Lung (tissue), 12 donors: Measurements from ENCODE around the gene CYBA. TPM values are rescaled to one million over a fixed set of nuclear protein-coding genes. Genes with fewer than 3 reads are reported as not detected.
A peak's percentile ranks its signal among the peaks of the same experiment; 100 is the strongest.

Experiments
- ATAC-seq: fragments of 200-7000 bp; cut with Tn5 transposase; one replicate; pipeline ENCODE4 v1.9.1; 2020; ENCODE audit warnings: moderate number of reproducible peaks; ENCODE audit not compliant: insufficient read depth, low FRiP score
- DNase-seq, 3 donors: peaks; one replicate each; pipeline ENCODE4 v3.0.0-alpha.2; 2013 to 2017
- H3K27ac ChIP-seq, 2 donors: one replicate each; pipeline ENCODE4 v1.5.1; 2013; ENCODE audit warnings: mild to moderate bottlenecking in 2 of 2, moderate library complexity in 2 of 2, control low read depth in 1 of 2, inconsistent platforms in 1 of 2, low read depth in 1 of 2, low read length in 1 of 2
- H3K27me3 ChIP-seq, 3 donors: one replicate each; pipeline ENCODE4 v1.5.1; 2013; ENCODE audit warnings: low read length in 2 of 3; ENCODE audit not compliant: control insufficient read depth in 3 of 3, insufficient read depth in 3 of 3
- H3K36me3 ChIP-seq, 4 donors: one replicate each; pipeline ENCODE4 v1.5.1; 2013; ENCODE audit warnings: low read length in 4 of 4, mild to moderate bottlenecking in 1 of 4, moderate library complexity in 1 of 4; ENCODE audit not compliant: control insufficient read depth in 4 of 4, insufficient read depth in 4 of 4
- H3K4me1 ChIP-seq, 5 donors: one replicate each; pipeline ENCODE4 v1.5.1; 2013; ENCODE audit warnings: low read length in 5 of 5, mild to moderate bottlenecking in 2 of 5, moderate library complexity in 1 of 5; ENCODE audit not compliant: control insufficient read depth in 5 of 5, insufficient read depth in 5 of 5
- H3K4me3 ChIP-seq: one replicate; pipeline ENCODE4 v1.5.1; 2013; ENCODE audit warnings: mild to moderate bottlenecking, control low read depth, moderate library complexity
- H3K9ac ChIP-seq, 2 donors: one replicate each; pipeline ENCODE4 v1.5.1; 2013; ENCODE audit warnings: low read length in 2 of 2, control low read depth in 1 of 2; ENCODE audit not compliant: insufficient read depth in 1 of 2
- H3K9me3 ChIP-seq, 4 donors: one replicate each; pipeline ENCODE4 v1.5.1; 2013; ENCODE audit warnings: low read length in 3 of 4, mild to moderate bottlenecking in 1 of 4, moderate library complexity in 1 of 4; ENCODE audit not compliant: control insufficient read depth in 4 of 4, insufficient read depth in 3 of 4
- WGBS, 2 donors: extraction: QIAGEN DNeasy Blood & Tissue Kit; methylation state at CpG; one replicate each; pipeline ENCODE4 v1.1.7; 2013; 5-methylcytosine and 5-hydroxymethylcytosine counted together
- polyA plus RNA-seq, 2 donors: library from polyadenylated mRNA; stranded (reverse); fragments of 200-250 nt; gene quantifications; one replicate each; pipeline ENCODE4 v1.2.1, GENCODE V29; 2013
- total RNA-seq, 2 donors: library from RNA; depleted of rRNA in 1 of 2; stranded (reverse); fragments of >200 nt in 1 of 2; gene quantifications; one replicate each; pipeline ENCODE4 v1.2.1, GENCODE V29; 2014 to 2021
- TF ChIP-seq, protein P1 (sequence below): IDR thresholded peaks from 2 replicates; pipeline ENCODE4 v1.5.1; 2012; ENCODE audit warnings: mild to moderate bottlenecking; ENCODE audit errors: control extremely low read depth, extremely low read depth
- donor health status: control.
- donor health status: control.
- donor health status: Bipolar disorder and iron deficiency.
- donor health status: healthy.
- donor health status: DM: yes; HTN: yes; CAD: no.

The CYBA gene
- total and polyA plus RNA-seq, 4 donors = 113 to 879 (median 349) TPM

- peak overlapping the region; percentile 84 to 94 for H3K27ac ChIP-seq
Observed at GRCh38 chr16:88662222-88662842, 11.5 kb upstream of the CYBA start.

GRCh38 chr16:88661468-88661867 is 10.6 kb upstream of the CYBA start:
- TF ChIP-seq, protein P1, sequence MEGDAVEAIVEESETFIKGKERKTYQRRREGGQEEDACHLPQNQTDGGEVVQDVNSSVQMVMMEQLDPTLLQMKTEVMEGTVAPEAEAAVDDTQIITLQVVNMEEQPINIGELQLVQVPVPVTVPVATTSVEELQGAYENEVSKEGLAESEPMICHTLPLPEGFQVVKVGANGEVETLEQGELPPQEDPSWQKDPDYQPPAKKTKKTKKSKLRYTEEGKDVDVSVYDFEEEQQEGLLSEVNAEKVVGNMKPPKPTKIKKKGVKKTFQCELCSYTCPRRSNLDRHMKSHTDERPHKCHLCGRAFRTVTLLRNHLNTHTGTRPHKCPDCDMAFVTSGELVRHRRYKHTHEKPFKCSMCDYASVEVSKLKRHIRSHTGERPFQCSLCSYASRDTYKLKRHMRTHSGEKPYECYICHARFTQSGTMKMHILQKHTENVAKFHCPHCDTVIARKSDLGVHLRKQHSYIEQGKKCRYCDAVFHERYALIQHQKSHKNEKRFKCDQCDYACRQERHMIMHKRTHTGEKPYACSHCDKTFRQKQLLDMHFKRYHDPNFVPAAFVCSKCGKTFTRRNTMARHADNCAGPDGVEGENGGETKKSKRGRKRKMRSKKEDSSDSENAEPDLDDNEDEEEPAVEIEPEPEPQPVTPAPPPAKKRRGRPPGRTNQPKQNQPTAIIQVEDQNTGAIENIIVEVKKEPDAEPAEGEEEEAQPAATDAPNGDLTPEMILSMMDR = no peak
- Histone ChIP-seq H3K9ac (no peak overlapping the region), H3K36me3 (peaks cover 0 to 20% (median 3%) of the 10 kb centered on the region in 4 donors), H3K4me3 (no peak overlapping the region), H3K9me3 (no peaks in the 10 kb centered on the region), H3K27ac (no peak overlapping the region), H3K4me1 (peaks cover 2 to 13% (median 7%) of the 10 kb centered on the region in 5 donors), H3K27me3 (no peaks in the 10 kb centered on the region)
- 86 to 89% methylated on average over 10 of the region's 10 CpGs for WGBS, 2 donors
- no peak for DNase-seq
- no peak for ATAC-seq

More at GRCh38 chr16:88662222-88662842, 11.5 kb upstream of the CYBA start:
- DNase-seq (peak in 2 of 3 donors; percentile 17 to 28), ATAC-seq (no peak)
- peak overlapping the region; percentile 68 to 71 for H3K9ac ChIP-seq
- H3K4me1 ChIP-seq = peaks cover 2 to 13% (median 7%) of the 10 kb centered on the region in 5 donors
- 1 to 4% methylated on average over 42 to 49 of the region's 49 CpGs for WGBS, 2 donors
- TF ChIP-seq, protein P1 = no peak
- H3K4me3 ChIP-seq = peak overlapping the region; percentile 71
- H3K36me3 ChIP-seq = peaks cover 0 to 12% (median 3%) of the 10 kb centered on the region in 4 donors
- H3K27me3 ChIP-seq = no peaks in the 10 kb centered on the region
- H3K9me3 ChIP-seq = no peaks in the 10 kb centered on the region

DNA sequence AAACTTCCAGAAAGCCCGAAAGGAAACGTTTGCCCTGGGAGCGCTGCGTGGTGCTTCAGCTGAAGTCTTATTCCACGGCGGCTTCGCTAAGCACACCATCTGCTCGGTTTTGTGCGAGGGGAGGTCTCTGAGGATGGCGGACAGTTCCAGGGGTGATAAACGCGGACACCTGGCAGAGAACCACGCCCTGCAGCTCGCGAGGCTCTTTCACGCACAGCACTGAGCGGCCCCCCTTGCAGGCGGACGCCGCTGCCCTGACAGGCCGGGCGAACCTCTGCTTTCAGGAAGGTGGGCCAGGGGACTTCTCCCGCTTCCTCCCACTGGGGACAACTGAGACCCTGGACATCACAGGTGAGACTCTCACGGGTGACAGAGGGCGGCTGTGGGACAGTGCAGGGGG is 8.3 kb upstream of the CYBA start:
- Histone ChIP-seq H3K9me3 (no peaks in the 10 kb centered on the region), H3K9ac (no peak overlapping the region), H3K4me1 (peaks cover 0 to 12% (median 7%) of the 10 kb centered on the region in 5 donors), H3K27ac (no peak overlapping the region), H3K4me3 (no peak overlapping the region), H3K36me3 (peaks cover 0 to 42% (median 8%) of the 10 kb centered on the region in 4 donors), H3K27me3 (no peaks in the 10 kb centered on the region)
- ATAC-seq (no peak), DNase-seq (no peak)
- TF ChIP-seq, protein P1 = no peak
- WGBS, 2 donors = 95 to 96% methylated on average over 25 of the region's 25 CpGs
